NCI-H460 (cell line): Measurements from ENCODE around the gene FCRL5. TPM values are rescaled to one million over a fixed set of nuclear protein-coding genes. Genes with fewer than 3 reads are reported as not detected.

Source experiments
- DNase-seq: peaks from one replicate; pipeline ENCODE4 v3.0.0-alpha.2; 2016; ENCODE audit warnings: low read depth; ENCODE audit errors: extremely low read depth
- total RNA-seq: library from RNA; depleted of rRNA; stranded (reverse); fragments of >200 nt; shearing (Covaris generic); gene quantifications from 2 replicates; pipeline ENCODE4 v1.2.3, GENCODE V29; 2014

FCRL5 gene
- total RNA-seq, 1 experiment from 2014 or later, result not detected

DNA sequence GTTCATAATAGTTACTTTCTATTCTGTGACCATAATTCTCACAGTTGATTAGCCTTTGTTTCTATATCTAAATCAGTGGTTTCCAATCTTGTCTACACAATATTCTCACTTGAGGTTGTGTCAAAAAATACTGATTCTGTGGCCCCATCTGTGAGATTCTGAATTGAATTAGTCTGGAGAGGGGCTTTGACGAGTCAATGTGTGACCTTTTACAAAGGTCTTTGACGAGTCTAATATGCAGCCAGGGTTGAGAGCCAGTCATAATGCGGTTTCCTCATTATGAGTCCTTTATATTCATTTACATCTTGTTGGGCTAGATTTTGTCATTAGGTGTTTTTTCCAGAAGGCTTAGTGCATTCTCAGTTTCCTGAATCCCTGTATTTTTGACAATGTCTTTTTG is 19.7 kb downstream of the FCRL5 start:
- no peak for DNase-seq

GRCh38 chr1:157523774-157524493 is 28.4 kb downstream of the FCRL5 start:
- DNase-seq, result no peak

DNA sequence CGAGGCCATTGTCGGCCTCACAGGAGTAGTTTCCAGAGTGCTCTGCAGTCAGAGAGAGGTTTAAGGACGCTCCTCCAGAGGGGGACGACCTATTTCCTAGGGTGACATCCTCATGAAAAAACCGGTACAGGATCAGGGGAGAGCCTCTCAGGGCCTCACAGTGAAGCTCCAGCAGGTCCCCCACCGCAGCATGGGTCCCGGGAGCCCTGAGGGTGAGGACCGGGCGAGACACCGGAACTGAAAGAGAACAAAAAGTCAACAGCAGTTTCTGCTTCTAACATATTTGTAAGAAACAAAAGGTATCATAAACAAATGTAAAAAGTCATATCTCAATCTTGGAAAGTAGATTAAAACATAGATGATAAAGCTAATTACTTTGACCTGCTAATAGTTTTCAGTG is 31.3 kb downstream of the FCRL5 start:
- DNase-seq, result no peak

- no peak for DNase-seq
Observed at GRCh38 chr1:157520386-157520935, 31.9 kb downstream of the FCRL5 start.

- no peak for DNase-seq
Observed at GRCh38 chr1:157519451-157519850, 32.9 kb downstream of the FCRL5 start.

DNA sequence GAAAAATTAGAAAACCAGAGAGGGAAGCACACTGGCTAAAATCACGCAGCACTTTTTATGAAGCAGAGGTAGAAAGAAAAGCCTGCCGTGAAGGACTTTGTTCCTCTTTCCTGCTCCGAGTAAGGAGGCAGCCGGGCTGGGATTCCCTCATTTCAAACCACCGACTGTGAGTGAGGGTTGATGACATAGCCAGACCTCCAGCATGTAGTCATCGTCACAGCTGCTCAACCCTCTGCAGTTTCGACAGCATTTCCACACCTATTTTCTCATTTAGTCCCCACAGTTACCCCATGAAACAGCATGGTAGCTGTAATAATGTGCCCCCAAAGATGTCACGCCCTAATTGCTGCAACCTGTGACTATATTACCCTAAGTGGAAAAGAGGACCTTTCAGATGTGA is 35.3 kb downstream of the FCRL5 start:
- no peak for DNase-seq

DNA sequence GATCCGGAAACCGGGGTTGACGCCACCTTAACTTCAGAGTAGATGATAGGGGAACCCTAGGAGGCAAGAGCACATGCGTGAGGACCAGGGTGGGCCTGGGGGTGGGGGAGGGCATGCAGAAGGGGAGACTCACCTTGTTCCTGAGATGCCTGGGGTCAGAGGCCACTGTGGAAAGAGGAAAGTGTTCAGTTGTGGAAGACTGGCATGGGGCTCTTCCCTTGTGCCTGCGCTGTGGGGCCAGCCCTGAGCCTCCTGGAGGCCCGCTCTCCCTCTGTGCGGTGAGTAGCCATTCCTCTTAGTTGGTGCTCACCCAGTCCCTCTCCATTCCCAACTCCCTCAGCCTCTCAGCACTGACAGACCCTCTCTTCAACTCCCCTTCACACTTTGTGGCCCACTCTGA is 36.6 kb downstream of the FCRL5 start:
- no peak for DNase-seq

GRCh38 chr1:157515141-157515540 is 37.2 kb downstream of the FCRL5 start:
- no peak for DNase-seq

- no peak for DNase-seq
Observed at GRCh38 chr1:157512036-157512969, 40.0 kb downstream of the FCRL5 start.

DNA sequence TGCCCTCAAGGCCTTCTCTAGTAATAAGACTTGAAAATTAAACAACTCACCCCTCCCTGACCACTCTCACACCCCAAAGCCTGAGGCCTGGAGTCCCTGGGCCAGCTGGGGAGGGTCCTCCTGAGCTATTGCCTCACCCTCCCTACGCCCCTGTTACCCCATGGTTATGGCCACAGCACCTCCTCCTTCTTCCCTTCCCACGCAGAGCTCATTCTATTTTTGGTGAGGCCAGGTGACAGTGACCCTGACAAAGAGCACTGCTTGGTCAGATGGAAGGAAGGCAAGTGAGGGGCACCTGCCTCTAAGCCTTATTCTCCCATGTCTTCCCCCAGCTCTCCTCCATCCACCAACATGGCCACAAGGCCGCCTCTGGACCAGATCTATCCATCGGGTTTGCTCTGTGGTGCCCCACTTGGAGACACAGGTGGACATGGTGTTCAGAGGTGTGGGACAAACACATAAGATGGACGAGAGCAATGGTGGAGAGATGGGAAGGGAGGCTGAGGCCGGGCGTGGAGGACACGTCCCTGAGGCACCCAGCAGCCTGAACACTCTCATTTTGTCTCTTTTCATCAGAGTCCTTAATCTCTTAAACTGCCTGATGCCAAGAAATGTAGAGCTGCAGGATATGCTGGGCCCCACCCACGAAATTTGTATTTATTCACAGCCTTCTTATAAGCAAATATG is 42.6 kb downstream of the FCRL5 start:
- DNase-seq, result no peak

DNA sequence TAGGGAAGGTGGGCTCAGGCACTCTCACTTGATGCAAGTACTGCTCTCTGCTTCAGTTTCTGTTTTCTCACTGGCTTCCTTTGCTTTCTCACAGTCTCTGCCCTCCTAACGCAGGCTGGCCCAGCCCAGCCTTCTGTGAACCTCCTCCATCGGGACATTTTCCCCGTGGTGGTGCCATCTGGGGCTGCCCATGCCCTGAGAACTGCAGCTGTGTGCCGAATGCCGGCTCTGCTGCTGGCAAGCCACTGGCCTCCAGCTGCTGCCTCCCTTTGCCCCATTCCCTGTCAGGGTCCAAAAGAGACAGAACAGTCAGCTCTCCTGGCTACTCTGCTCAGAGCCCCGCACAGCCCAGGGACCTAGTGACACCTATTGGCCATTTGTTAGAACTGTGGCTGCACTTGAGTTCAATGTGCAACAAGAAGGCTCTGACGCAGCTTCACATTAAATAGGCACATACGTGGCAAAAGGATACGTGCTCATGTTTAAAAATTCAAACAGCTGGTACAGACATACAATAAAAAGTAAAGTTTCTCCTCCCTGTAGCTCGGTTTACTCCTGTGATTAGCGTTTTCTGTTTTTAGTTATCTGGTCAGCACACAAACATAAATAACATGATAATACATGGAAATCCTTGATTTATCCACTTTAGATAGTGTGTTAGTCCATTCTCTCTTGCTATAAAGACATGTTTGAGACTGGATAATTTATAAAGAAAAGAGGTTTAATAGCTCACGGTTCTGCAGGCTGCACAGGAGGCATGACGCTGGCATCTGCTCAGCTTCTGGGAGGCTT is 46.6 kb downstream of the FCRL5 start:
- DNase-seq, result peak; percentile 73

DNA sequence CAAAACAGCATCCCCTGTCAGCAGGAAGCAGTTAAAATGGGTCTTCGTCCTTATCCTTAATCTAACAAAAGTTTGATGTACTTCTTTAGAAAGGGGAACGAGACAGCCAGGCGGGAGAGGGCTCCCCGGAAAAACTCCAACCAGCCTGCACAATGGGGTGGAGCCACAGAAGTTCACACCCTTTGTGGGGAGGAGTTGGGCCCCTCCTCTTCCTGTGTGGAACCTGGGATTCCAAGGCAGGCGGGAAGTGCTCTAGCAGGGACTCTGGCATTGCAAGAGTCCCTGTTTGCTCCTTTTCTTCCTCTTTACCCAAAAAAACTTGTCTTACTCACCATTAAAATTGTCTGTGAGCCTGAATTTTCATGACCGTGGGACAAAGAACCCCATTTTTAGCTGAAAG is 47.7 kb downstream of the FCRL5 start:
- no peak for DNase-seq

DNA sequence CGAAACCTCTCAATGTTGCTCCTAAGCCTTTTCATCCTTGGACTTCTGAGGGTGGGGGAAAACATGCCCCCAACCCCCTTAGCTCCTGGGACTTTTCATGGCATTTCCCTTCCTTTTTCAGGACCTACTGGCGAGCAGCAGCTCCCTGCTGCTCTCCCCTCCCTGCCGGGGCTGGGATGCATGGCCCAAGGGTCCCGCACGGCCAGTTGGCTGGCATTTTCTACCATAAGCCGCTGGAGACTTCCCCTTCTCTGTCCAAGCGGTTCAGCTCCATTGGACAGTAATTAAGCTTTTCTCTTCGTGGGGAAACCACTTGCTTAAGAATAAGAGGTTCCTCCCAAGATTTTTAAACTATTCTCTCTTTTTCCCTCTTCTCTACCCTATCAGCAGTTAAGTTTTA is 52.8 kb downstream of the FCRL5 start:
- DNase-seq, result no peak

GRCh38 chr1:157498736-157499090 is 53.6 kb downstream of the FCRL5 start:
- no peak for DNase-seq

DNA sequence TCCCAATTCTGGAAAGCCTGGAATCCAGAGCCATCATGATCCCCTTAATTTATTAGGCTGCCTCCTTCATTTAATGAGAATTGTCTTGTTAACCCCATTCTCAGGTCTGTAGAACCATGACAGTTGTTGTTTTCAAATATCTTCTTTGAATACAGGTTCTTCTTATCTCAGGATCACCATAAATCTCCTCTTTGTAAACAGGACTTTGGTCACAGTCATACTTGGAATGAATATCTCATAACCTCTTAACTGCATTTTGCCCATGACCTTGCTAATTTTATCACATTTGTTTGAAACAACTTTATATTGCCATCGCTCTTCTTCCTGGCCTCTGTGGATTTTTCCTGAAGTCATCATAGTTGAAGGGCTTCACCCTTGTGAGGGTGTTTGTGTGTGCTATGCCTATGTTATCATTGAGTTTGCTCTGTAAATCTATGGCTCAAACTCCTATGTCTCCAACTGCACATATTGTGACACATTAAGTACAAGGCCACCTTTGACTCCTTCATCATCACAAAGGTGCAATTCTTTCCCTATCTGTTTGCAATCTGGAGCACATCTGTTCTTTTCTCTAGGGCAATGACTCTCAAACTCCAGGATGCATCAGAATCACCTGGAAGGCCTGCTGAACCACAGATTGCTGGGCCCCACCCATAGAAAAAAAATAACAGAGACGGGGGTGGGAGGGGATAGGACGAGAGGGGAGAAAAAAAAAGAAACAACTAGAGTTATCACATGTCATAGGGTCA is 54.2 kb downstream of the FCRL5 start:
- no peak for DNase-seq

GRCh38 chr1:157497284-157497683 is 55.0 kb downstream of the FCRL5 start:
- no peak for DNase-seq

DNA sequence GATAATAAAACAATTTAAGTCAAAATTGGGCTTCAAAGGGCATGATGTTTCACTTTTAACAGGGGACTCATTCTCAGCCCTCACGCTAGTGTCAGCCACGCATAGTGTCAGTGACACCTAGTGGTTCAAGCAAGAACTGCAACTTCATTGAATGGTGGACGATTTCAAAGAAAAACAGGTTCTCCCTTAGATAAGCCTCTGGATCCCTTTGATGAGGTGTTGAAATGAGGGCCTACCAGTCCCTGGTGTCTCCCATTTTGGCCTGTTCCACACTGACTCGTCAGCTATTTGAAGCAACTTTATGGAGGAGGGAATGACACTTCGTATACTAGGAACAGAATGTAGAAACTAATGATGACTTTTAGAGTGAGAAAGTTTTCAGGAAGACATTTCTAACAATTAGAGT is 56.2 kb downstream of the FCRL5 start:
- peak; percentile 54 for DNase-seq

GRCh38 chr1:157495285-157495684 is 57.0 kb downstream of the FCRL5 start:
- no peak for DNase-seq

- DNase-seq, result no peak
Observed at GRCh38 chr1:157494093-157494492, 58.2 kb downstream of the FCRL5 start.
